Cortex of kidney (tissue), 1 donor: ENCODE data around the gene MYRF.

Experiments used
- DNase-seq: peaks from one replicate; lab custom pipeline; 2025; lab: John Stamatoyannopoulos, UW

Gene MYRF

GRCh38 chr11:61817471-61818202 is 65.2 kb downstream of the MYRF start:
- no peak for DNase-seq

DNA sequence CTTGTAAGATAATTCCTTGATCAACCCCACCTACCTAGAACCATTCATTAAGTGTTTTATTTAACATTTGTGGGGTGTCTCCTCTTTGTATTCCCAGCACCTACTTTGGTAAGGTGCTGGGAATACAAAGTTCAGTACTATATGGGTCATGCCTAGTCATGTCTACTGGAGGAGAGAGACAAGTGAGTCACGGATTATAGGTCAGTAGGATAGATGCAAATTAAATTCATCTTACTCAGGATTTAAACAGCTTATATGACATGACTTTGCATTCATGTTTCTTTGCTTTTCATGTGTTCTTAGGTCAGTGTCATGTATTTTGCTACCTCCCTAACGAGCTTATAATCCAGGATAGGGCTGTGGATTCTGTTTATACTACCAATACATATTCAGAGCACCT is 67.7 kb downstream of the MYRF start:
- no peak for DNase-seq

GRCh38 chr11:61826930-61827570 is 74.6 kb downstream of the MYRF start:
- no peak for DNase-seq

- no peak for DNase-seq
Observed at GRCh38 chr11:61827571-61828378, 75.3 kb downstream of the MYRF start, which contains the start of gene FADS2. TSS of gene FADS2 (plus strand) at chr11:61828300. CDS start at chr11:61828391, 91 bp downstream.

DNA sequence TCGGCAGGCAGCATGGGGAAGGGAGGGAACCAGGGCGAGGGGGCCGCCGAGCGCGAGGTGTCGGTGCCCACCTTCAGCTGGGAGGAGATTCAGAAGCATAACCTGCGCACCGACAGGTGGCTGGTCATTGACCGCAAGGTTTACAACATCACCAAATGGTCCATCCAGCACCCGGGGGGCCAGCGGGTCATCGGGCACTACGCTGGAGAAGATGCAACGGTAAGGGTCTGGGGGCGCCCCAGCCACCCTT is 75.9 kb downstream of the MYRF start:
- DNase-seq, result no peak

DNA sequence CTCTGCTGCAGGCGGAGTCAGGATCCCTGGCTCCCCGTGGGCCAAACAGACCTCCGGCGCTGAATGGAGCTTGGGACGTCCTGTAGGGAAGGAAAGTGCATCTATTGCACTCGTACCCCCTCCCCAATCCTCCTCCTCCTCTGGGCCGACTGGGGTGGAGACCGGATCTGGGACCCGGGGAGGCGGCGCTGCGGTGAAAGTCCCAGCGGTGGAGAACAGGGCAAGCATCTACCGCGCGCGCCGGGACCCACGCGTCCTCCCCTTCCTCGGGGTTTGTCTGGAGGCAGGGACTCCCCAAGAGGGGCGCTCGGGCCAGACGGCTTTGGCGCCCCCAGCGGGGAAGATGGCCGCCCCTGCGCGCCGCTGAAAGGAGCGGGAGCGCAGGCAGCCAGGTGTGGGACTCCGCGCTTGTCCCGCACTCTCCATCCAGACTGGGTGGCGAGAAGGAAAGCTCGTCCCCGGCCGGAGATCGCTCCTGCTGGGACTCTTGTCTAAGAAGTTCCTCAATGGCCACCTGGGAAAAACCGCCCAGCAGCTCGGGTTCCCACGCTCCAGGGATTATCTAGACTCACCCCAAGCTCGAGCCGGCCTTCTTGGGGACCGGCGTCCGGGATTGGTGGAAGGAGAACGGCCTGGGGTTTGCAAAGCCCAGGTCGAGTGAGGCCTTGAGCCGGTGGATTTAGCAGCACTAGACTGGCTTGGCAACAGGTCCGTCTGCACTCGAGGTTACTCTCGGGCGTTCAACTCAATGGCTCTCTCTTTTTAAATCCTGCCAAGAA is 76.4 kb downstream of the MYRF start:
- DNase-seq, result no peak

DNA sequence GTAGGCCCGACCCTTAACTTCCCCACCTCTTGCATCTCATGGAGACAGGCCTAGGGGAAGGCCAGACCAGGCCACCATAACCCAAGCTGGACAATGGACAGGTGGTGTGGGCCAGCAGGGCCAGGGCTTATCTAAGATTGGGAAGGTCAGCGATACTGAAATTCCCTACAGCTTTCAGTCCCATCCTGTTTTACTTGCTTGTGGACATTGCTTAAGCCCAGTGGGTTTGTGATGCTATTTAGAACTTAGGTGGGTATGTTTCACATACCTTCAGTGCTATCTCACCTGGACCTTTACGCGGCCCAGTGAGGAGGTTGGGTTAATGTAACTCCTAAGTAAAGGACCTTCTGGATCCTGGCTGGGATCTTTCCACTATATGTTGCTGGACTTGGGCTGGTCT is 77.4 kb downstream of the MYRF start:
- no peak for DNase-seq

- DNase-seq, result no peak
Observed at GRCh38 chr11:61830237-61831105, 78.0 kb downstream of the MYRF start.

GRCh38 chr11:61832207-61832606 is 79.8 kb downstream of the MYRF start:
- DNase-seq, result no peak

GRCh38 chr11:61832754-61833153 is 80.3 kb downstream of the MYRF start:
- no peak for DNase-seq

GRCh38 chr11:61833471-61833870 is 81.0 kb downstream of the MYRF start:
- DNase-seq, result no peak

- DNase-seq, result no peak
Observed at GRCh38 chr11:61833926-61834277, 81.5 kb downstream of the MYRF start.

- no peak for DNase-seq
Observed at GRCh38 chr11:61834278-61835048, 82.0 kb downstream of the MYRF start.

DNA sequence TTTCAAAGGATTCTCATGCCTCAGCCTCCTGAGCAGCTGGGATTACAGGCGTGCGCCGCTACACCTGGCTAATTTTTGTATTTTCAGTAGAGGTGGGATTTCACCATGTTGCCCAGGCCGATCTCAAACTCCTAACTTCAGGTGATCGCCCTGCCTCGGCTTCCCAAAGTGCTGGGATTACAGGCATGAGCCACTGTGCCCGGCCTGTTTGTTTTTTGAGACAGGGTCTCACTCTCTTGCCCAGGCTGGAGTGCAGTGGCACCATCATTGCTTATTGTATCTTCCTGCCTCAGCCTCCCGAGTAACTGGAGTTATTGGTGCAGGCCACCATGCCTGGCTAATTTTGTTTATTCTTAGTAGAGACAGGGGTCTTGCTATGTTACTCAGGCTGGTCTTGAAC is 83.8 kb downstream of the MYRF start:
- no peak for DNase-seq

DNA sequence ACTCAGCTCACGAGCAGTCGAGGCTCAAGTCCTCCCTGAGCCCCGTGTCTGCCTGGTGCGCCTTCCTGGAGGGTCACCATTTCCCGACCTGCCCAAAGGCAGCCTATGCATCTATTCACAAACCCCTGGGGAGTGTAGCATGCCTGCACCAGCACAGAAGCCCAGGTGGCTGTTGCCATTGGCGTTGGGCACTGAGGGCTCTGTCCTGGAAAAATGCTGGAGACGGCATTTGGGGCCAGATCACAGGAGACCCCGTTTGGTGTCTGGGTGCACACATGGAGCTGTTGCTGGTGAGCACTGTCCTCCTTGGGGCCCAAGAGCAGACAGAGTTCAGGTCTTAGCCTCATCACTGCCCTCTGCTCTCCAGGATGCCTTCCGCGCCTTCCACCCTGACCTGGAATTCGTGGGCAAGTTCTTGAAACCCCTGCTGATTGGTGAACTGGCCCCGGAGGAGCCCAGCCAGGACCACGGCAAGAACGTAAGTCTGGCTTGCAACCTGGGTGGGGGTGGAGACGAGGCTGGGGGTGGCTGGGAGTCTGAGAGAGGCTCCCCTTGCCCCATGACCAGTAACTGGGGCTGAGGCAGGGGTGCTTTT is 85.1 kb downstream of the MYRF start:
- DNase-seq, result no peak
